Measurements from ENCODE around the gene BLOC1S5.
"Not testable (repeated sequence)": the region's sequence is repeated elsewhere in the genome, so short reads cannot be mapped to it uniquely, and the experiment has no call there.

The BLOC1S5 gene

GRCh38 chr6:8000636-8001035, 63.6 kb downstream of the BLOC1S5 start:
- H3K9ac ChIP-seq (ENCODE audit: low read depth, low read length): no peak overlapping the region
- H3K4me1 ChIP-seq (ENCODE audit: insufficient read depth, low read length): peaks cover 7% of the 10 kb centered on the region
- H3K36me3 ChIP-seq (ENCODE audit: insufficient read depth, low read length): no peaks in the 10 kb centered on the region
- no peaks in the 10 kb centered on the region for H3K9me3 ChIP-seq (ENCODE audit: control insufficient read depth, insufficient read depth, low read length)

- Histone ChIP-seq H3K9ac (ENCODE audit: low read depth, low read length) (no peak overlapping the region), H3K36me3 (ENCODE audit: insufficient read depth, low read length) (no peaks in the 10 kb centered on the region), H3K9me3 (ENCODE audit: control insufficient read depth, insufficient read depth, low read length) (no peaks in the 10 kb centered on the region), H3K4me1 (ENCODE audit: insufficient read depth, low read length) (peaks cover 7% of the 10 kb centered on the region)
Observed at GRCh38 chr6:8000188-8000596, 64.0 kb downstream of the BLOC1S5 start.

- peaks cover 7% of the 10 kb centered on the region for H3K4me1 ChIP-seq (ENCODE audit: insufficient read depth, low read length)
- no peak overlapping the region for H3K9ac ChIP-seq (ENCODE audit: low read depth, low read length)
- H3K36me3 ChIP-seq (ENCODE audit: insufficient read depth, low read length): no peaks in the 10 kb centered on the region
- H3K9me3 ChIP-seq (ENCODE audit: control insufficient read depth, insufficient read depth, low read length): no peaks in the 10 kb centered on the region
Observed at GRCh38 chr6:7999201-7999600, 65.0 kb downstream of the BLOC1S5 start.

- peaks cover 7% of the 10 kb centered on the region for H3K4me1 ChIP-seq (ENCODE audit: insufficient read depth, low read length)
- no peaks in the 10 kb centered on the region for H3K36me3 ChIP-seq (ENCODE audit: insufficient read depth, low read length)
- no peak overlapping the region for H3K9ac ChIP-seq (ENCODE audit: low read depth, low read length)
- H3K9me3 ChIP-seq (ENCODE audit: control insufficient read depth, insufficient read depth, low read length): no peaks in the 10 kb centered on the region
Observed at GRCh38 chr6:7998103-7998725, 66.0 kb downstream of the BLOC1S5 start.

- no peak overlapping the region for H3K9ac ChIP-seq (ENCODE audit: low read depth, low read length)
- H3K36me3 ChIP-seq (ENCODE audit: insufficient read depth, low read length): no peaks in the 10 kb centered on the region
- H3K9me3 ChIP-seq (ENCODE audit: control insufficient read depth, insufficient read depth, low read length): no peaks in the 10 kb centered on the region
- peaks cover 7% of the 10 kb centered on the region for H3K4me1 ChIP-seq (ENCODE audit: insufficient read depth, low read length)
Observed at GRCh38 chr6:7997286-7997685, 66.9 kb downstream of the BLOC1S5 start.

GRCh38 chr6:7996538-7997111, 67.6 kb downstream of the BLOC1S5 start:
- H3K36me3 ChIP-seq (ENCODE audit: insufficient read depth, low read length): no peaks in the 10 kb centered on the region

GRCh38 chr6:7993952-7994351, 70.2 kb downstream of the BLOC1S5 start:
- no peaks in the 10 kb centered on the region for H3K4me1 ChIP-seq (ENCODE audit: insufficient read depth, low read length)
- no peak overlapping the region for H3K9ac ChIP-seq (ENCODE audit: low read depth, low read length)
- H3K36me3 ChIP-seq (ENCODE audit: insufficient read depth, low read length): no peaks in the 10 kb centered on the region
- H3K9me3 ChIP-seq (ENCODE audit: control insufficient read depth, insufficient read depth, low read length): no peaks in the 10 kb centered on the region

More at GRCh38 chr6:7996538-7997111, 67.6 kb downstream of the BLOC1S5 start:
- Histone ChIP-seq H3K4me1 (ENCODE audit: insufficient read depth, low read length) (peaks cover 7% of the 10 kb centered on the region), H3K9me3 (ENCODE audit: control insufficient read depth, insufficient read depth, low read length) (no peaks in the 10 kb centered on the region), H3K9ac (ENCODE audit: low read depth, low read length) (no peak overlapping the region)

GRCh38 chr6:7993399-7993798, 70.8 kb downstream of the BLOC1S5 start:
- Histone ChIP-seq H3K9me3 (ENCODE audit: control insufficient read depth, insufficient read depth, low read length) (no peaks in the 10 kb centered on the region), H3K36me3 (ENCODE audit: insufficient read depth, low read length) (no peaks in the 10 kb centered on the region), H3K4me1 (ENCODE audit: insufficient read depth, low read length) (no peaks in the 10 kb centered on the region), H3K9ac (ENCODE audit: low read depth, low read length) (no peak overlapping the region)

GRCh38 chr6:7992002-7992815, 72.0 kb downstream of the BLOC1S5 start:
- Histone ChIP-seq H3K9me3 (ENCODE audit: control insufficient read depth, insufficient read depth, low read length) (no peaks in the 10 kb centered on the region), H3K4me1 (ENCODE audit: insufficient read depth, low read length) (no peaks in the 10 kb centered on the region), H3K36me3 (ENCODE audit: insufficient read depth, low read length) (no peaks in the 10 kb centered on the region), H3K9ac (ENCODE audit: low read depth, low read length) (no peak overlapping the region)

GRCh38 chr6:7991536-7991935, 72.7 kb downstream of the BLOC1S5 start:
- Histone ChIP-seq H3K4me1 (ENCODE audit: insufficient read depth, low read length) (no peaks in the 10 kb centered on the region), H3K9me3 (ENCODE audit: control insufficient read depth, insufficient read depth, low read length) (no peaks in the 10 kb centered on the region), H3K36me3 (ENCODE audit: insufficient read depth, low read length) (no peaks in the 10 kb centered on the region), H3K9ac (ENCODE audit: low read depth, low read length) (no peak overlapping the region)

GRCh38 chr6:7986219-7986618, 78.0 kb downstream of the BLOC1S5 start:
- H3K9me3 ChIP-seq (ENCODE audit: control insufficient read depth, insufficient read depth, low read length): no peaks in the 10 kb centered on the region
- H3K9ac ChIP-seq (ENCODE audit: low read depth, low read length): no peak overlapping the region
- H3K36me3 ChIP-seq (ENCODE audit: insufficient read depth, low read length): no peaks in the 10 kb centered on the region
- no peaks in the 10 kb centered on the region for H3K4me1 ChIP-seq (ENCODE audit: insufficient read depth, low read length)

- not testable (repeated sequence) for H3K36me3 ChIP-seq (ENCODE audit: insufficient read depth, low read length); H3K9ac ChIP-seq (ENCODE audit: low read depth, low read length); H3K9me3 ChIP-seq (ENCODE audit: control insufficient read depth, insufficient read depth, low read length); H3K4me1 ChIP-seq (ENCODE audit: insufficient read depth, low read length)
Observed at GRCh38 chr6:7983967-7984366, 80.2 kb downstream of the BLOC1S5 start.

- Histone ChIP-seq H3K9me3 (ENCODE audit: control insufficient read depth, insufficient read depth, low read length) (no peaks in the 10 kb centered on the region; the same call in 1 of the 2 replicates), H3K36me3 (ENCODE audit: insufficient read depth, low read length) (no peaks in the 10 kb centered on the region), H3K4me1 (ENCODE audit: insufficient read depth, low read length) (no peaks in the 10 kb centered on the region; the same call in 1 of the 2 replicates), H3K9ac (ENCODE audit: low read depth, low read length) (no peak overlapping the region)
Observed at GRCh38 chr6:7979831-7980230, 84.4 kb downstream of the BLOC1S5 start.

- no peaks in the 10 kb centered on the region; the same call in 1 of the 2 replicates for H3K4me1 ChIP-seq (ENCODE audit: insufficient read depth, low read length)
- no peak overlapping the region for H3K9ac ChIP-seq (ENCODE audit: low read depth, low read length)
- no peaks in the 10 kb centered on the region for H3K36me3 ChIP-seq (ENCODE audit: insufficient read depth, low read length)
- H3K9me3 ChIP-seq (ENCODE audit: control insufficient read depth, insufficient read depth, low read length): no peaks in the 10 kb centered on the region; the same call in 1 of the 2 replicates
Observed at GRCh38 chr6:7978736-7979135, 85.5 kb downstream of the BLOC1S5 start.

Data from ES-I3 (cell line).